HepG2 (cell line): ENCODE measurements around the gene ELL. TPM values are rescaled to one million over a fixed set of nuclear protein-coding genes. Genes with fewer than 3 reads are reported as not detected.

Experiments used
- AHR ChIP-seq: IDR thresholded peaks from 2 replicates; pipeline ENCODE4 v1.6.1; 2018; ENCODE audit warnings: missing genetic modification reagents, missing compliant biosample characterization
- CCAR2 ChIP-seq: fragments of 200-400 bp; formaldehyde crosslinking; optimal IDR thresholded peaks from 2 replicates; pipeline ENCODE3; 2018; ENCODE audit warnings: low read depth, mild to moderate bottlenecking, low read length, moderate library complexity
- FOXA3 ChIP-seq: IDR thresholded peaks from 2 replicates; pipeline ENCODE4 v1.6.1; 2016; ENCODE audit warnings: missing genetic modification reagents, missing compliant biosample characterization
- HOXD1 ChIP-seq: sonication (generic); formaldehyde crosslinking; IDR thresholded peaks from 2 replicates; pipeline ENCODE4 v1.5.0; 2020; ENCODE audit warnings: missing genetic modification reagents
- MIXL1 ChIP-seq: IDR thresholded peaks from 2 replicates; pipeline ENCODE4 v1.6.1; 2016
- NBN ChIP-seq: fragments of 450-650 bp; conservative IDR thresholded peaks from 2 replicates; pipeline ENCODE4 v1.6.1; 2017
- PCBP2 ChIP-seq: fragments of 200-400 bp; formaldehyde crosslinking; optimal IDR thresholded peaks from 2 replicates; pipeline ENCODE3; 2018; ENCODE audit warnings: low read length, low read depth; ENCODE audit not compliant: poor library complexity, severe bottlenecking
- TCF12 ChIP-seq, 2 experiments: fragments of 450-650 bp in 1 of 2; sonication (generic) in 1 of 2; formaldehyde crosslinking in 1 of 2; IDR thresholded peaks; 2 replicates each; pipeline versions ENCODE4 v1.6.1 to v1.8.0; 2017 to 2022; ENCODE audit warnings: antibody characterized with exemption in 1 of 2, mild to moderate bottlenecking in 1 of 2, missing genetic modification reagents in 1 of 2, moderate library complexity in 1 of 2
- ZMYM3 ChIP-seq: sonication (generic); formaldehyde crosslinking; IDR thresholded peaks from 2 replicates; pipeline ENCODE4 v1.5.1; 2020; ENCODE audit warnings: mild to moderate bottlenecking, missing genetic modification reagents
- ZNF317 ChIP-seq: sonication (generic); formaldehyde crosslinking; IDR thresholded peaks from 2 replicates; pipeline ENCODE4 v1.5.0; 2020; ENCODE audit warnings: mild to moderate bottlenecking, missing genetic modification reagents
- polyA plus RNA-seq, 8 experiments: library from polyadenylated mRNA; depleted of rRNA in 3 of 8; stranded (reverse) in 7 of 8; unstranded in 1 of 8; fragments of >200 nt; fragmentation: Illumina TruSeq in 4 of 8; extraction: Trizol in 4 of 8; gene quantifications; 2 replicates each; pipeline versions ENCODE4 v1.2.1 to v1.2.3, GENCODE V29; 2011 to 2016; ENCODE audit warnings: low read depth in 4 of 8, missing spikeins in 1 of 8, mixed read lengths in 1 of 8; ENCODE audit not compliant: insufficient read depth in 1 of 8
- total RNA-seq, 5 experiments: library from RNA; depleted of rRNA; stranded (reverse); fragments of >200 nt; fragmentation: Illumina TruSeq; extraction: Trizol; gene quantifications; 2 replicates each; pipeline ENCODE4 v1.2.3, GENCODE V29; 2016; ENCODE audit warnings: low read depth in 1 of 5
- TF ChIP-seq, protein P1 (sequence below), 2 experiments: sonication (generic) in 1 of 2; formaldehyde crosslinking in 1 of 2; IDR thresholded peaks; 2 replicates each; pipeline versions ENCODE4 v1.4.0 to v1.6.1; 2016 to 2020; ENCODE audit warnings: borderline replicate concordance in 1 of 2, low read depth in 1 of 2, mild to moderate bottlenecking in 1 of 2, missing genetic modification reagents in 1 of 2
- TF ChIP-seq, protein P2 (sequence below), 2 experiments: fragments of 450-650 bp in 1 of 2; sonication (generic) in 1 of 2; formaldehyde crosslinking; IDR thresholded peaks; 2 replicates each; pipeline versions ENCODE4 v1.5.0 to v1.8.0; 2020 to 2022; ENCODE audit warnings: mild to moderate bottlenecking in 1 of 2, missing genetic modification reagents in 1 of 2
- TF ChIP-seq, protein P3 (sequence below): sonication (generic); formaldehyde crosslinking; IDR thresholded peaks from 2 replicates; pipeline ENCODE4 v1.9.0; 2022; ENCODE audit warnings: missing genetic modification reagents, mild to moderate bottlenecking, borderline replicate concordance
- TF ChIP-seq, protein P4 (sequence below): sonication (generic); IDR thresholded peaks from 2 replicates; pipeline ENCODE4 v1.6.1; 2016; ENCODE audit warnings: low read depth, borderline replicate concordance

Gene ELL
- total and polyA plus RNA-seq, 2 of the 13 experiments (the other 11 are each of a cell fraction or from before 2014, with no cell fraction given): 3.7 to 5.4 TPM

DNA sequence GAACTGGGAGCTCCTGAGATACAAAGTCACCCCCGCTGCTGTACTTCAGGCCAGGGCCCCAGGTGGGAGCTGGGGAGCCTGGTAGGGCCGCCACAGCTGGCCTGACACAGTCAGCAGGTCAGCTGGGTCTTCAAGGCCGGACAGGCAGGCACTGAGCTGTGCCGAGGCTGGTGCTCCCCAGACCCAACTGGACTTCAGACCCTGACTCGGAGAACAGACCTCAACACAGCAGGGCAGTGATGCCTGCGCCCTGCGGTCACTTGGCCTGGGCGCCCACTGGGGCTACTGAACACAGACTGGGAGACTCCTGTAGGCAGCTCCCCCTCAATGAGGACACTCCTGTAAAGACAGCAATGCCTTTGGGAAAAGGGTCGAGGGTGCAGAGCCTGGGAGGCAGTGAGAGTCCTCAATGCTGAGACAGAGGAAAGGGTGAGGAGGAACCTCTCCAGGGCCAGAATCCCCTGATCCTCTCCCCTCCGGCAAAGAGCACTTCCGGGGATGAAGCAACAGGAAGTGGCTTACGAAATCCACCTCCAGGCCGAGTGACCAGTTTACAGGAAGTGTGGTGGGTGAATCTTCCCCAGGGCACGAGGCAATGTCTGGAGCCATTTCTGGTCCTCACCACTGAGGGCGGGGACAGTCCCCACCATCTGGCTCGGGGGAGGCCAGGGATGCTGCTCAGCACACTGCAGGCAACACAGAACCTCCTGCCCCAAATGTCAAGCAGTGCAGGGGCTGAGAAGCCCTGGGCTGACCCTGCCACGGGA, 43.1 kb downstream of the ELL start (continued):
- TF ChIP-seq TCF12 (IDR thresholded peaks at IDR 0.05) (no peak), TCF12 (CRISPR knock-in tag; IDR thresholded peaks at IDR 0.05) (0 out of 2 replicates have a peak, but pooled peaks have one; percentile 37), MIXL1 (peak; percentile 90), NBN (no peak), AHR (CRISPR knock-in tag) (peak; percentile 95), PCBP2 (no peak), ZNF317 (CRISPR knock-in tag) (peak; percentile 86; the same call in 1 of the 2 replicates), ZMYM3 (CRISPR knock-in tag) (peak; percentile 54; the same call in 1 of the 2 replicates), HOXD1 (CRISPR knock-in tag) (peak; percentile 28; the same call in 1 of the 2 replicates), FOXA3 (peak; percentile 85), CCAR2 (no peak)
- TF ChIP-seq, protein P1, sequence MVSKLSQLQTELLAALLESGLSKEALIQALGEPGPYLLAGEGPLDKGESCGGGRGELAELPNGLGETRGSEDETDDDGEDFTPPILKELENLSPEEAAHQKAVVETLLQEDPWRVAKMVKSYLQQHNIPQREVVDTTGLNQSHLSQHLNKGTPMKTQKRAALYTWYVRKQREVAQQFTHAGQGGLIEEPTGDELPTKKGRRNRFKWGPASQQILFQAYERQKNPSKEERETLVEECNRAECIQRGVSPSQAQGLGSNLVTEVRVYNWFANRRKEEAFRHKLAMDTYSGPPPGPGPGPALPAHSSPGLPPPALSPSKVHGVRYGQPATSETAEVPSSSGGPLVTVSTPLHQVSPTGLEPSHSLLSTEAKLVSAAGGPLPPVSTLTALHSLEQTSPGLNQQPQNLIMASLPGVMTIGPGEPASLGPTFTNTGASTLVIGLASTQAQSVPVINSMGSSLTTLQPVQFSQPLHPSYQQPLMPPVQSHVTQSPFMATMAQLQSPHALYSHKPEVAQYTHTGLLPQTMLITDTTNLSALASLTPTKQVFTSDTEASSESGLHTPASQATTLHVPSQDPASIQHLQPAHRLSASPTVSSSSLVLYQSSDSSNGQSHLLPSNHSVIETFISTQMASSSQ (IDR thresholded peaks at IDR 0.05; ENCODE audit: low read depth): no peak; the same call in 1 of the 2 replicates
- TF ChIP-seq, protein P1 (CRISPR knock-in tag; IDR thresholded peaks at IDR 0.05; ENCODE audit: borderline replicate concordance): peak; percentile 77; the same call in 1 of the 2 replicates
- TF ChIP-seq, protein P2, sequence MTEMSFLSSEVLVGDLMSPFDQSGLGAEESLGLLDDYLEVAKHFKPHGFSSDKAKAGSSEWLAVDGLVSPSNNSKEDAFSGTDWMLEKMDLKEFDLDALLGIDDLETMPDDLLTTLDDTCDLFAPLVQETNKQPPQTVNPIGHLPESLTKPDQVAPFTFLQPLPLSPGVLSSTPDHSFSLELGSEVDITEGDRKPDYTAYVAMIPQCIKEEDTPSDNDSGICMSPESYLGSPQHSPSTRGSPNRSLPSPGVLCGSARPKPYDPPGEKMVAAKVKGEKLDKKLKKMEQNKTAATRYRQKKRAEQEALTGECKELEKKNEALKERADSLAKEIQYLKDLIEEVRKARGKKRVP (CRISPR knock-in tag; IDR thresholded peaks at IDR 0.05): peak in 1 of 2 experiments; percentile 96; a peak in 2 of 4 replicates
- TF ChIP-seq, protein P3, sequence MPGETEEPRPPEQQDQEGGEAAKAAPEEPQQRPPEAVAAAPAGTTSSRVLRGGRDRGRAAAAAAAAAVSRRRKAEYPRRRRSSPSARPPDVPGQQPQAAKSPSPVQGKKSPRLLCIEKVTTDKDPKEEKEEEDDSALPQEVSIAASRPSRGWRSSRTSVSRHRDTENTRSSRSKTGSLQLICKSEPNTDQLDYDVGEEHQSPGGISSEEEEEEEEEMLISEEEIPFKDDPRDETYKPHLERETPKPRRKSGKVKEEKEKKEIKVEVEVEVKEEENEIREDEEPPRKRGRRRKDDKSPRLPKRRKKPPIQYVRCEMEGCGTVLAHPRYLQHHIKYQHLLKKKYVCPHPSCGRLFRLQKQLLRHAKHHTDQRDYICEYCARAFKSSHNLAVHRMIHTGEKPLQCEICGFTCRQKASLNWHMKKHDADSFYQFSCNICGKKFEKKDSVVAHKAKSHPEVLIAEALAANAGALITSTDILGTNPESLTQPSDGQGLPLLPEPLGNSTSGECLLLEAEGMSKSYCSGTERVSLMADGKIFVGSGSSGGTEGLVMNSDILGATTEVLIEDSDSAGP: peak; percentile 58; the same call in 1 of the 2 replicates
- TF ChIP-seq, protein P4, sequence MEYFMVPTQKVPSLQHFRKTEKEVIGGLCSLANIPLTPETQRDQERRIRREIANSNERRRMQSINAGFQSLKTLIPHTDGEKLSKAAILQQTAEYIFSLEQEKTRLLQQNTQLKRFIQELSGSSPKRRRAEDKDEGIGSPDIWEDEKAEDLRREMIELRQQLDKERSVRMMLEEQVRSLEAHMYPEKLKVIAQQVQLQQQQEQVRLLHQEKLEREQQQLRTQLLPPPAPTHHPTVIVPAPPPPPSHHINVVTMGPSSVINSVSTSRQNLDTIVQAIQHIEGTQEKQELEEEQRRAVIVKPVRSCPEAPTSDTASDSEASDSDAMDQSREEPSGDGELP: peak; percentile 90
